GM21528 (cell line): ENCODE results near the gene YBX1.
A peak's percentile ranks its signal among the peaks of the same experiment; 100 is the strongest.

ENCODE experiments used
- ATAC-seq: cut with Tn5 transposase; IDR thresholded peaks from one replicate; pipeline ENCODE4 v1.9.1; 2021; ENCODE audit warnings: mild to moderate bottlenecking, moderate library complexity; ENCODE audit not compliant: unreplicated experiment, low FRiP score

Gene YBX1

DNA sequence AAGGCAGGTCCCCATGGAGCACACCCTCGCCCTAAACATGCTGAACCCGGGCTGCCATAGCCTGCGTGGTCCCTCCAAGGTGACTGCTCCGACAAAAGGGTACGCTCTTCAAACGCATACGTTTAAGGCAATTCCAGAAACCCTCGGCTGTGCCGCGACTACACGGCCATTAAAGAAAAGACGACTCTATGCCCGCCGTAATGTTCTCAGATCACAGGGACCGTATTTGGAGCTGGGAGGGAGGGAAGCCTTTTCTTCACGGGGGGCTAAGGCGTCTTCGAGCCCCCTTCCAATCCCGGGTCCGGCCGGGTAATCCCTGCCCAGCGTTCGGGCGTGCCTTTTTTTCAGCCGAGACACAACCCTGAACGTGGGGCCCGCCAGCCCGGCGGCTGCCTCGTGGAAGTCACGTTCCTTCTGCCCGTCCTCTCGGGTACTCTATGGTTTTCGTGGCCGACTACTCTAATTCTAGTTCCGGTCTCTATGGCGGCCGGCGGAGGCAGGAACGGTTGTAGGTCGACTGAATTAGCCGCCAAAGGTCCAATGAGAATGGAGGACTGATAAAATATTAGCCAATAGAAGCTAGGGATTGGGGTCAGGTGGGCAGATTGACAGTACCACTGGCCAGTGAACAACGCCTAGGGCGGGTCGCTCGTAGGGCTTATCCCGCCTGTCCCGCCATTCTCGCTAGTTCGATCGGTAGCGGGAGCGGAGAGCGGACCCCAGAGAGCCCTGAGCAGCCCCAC, at the start of gene YBX1:
Gene YBX1, plus strand, starts transcription at position 678 of the 743 bp plus-strand sequence. CDS start 148 bp downstream, outside the sequence.
- ATAC-seq = peak; percentile 88

DNA sequence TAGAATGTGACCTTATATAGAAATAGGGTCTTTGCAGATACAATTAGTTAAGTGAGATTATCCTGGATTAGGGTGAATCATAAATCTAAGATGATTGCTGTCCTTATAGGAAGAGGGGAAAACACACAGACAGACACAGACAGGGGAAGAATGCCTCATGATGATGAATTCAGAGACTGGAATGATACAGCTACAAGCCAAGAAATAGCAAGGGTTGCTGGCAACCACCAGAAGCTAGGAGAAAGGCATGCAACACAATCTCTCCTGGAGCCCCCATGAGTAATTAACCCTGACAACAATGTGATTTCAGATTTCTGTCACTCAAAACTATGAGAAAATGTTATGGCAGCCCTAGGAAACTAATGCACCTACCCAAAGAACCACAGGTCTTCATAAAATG, 43.1 kb upstream of the YBX1 start:
- no peak for ATAC-seq

DNA sequence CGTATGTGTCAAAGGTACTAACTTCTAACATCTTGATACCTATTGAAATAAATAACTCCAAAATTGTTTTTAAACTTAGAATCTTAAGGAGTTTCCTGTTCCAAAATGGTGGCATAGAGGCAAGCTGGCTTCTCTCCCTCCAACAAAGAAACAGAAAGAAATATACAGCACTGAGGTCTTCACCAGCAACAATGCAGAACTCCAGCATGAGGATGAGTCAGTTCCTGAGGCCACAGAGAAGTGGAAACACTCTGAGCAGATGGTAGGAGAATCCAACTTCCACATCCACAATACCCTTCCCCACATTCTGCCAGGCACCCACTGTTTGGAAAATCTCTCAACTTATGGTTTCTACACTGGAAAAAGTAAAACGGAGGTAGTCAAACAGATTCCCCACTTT, 36.2 kb upstream of the YBX1 start:
- no peak for ATAC-seq

DNA sequence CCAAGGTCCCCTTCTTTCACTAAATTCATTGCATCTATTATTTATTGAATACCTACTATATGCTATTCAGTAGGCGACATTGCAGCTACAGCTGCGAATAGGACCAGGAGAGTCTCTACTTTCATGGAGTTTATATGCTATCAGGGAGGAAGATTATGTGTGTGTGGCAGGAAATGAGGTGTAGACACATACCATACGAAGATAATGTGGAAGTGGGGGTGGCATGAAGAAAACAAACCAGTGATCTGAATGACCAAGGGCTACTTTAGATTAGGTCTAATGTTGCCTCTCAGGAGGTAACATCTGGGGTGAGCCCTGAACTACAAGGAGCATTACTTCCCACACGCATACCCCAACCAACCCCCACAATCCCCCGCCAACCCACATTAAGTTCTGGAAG, 25.0 kb upstream of the YBX1 start:
- no peak for ATAC-seq

DNA sequence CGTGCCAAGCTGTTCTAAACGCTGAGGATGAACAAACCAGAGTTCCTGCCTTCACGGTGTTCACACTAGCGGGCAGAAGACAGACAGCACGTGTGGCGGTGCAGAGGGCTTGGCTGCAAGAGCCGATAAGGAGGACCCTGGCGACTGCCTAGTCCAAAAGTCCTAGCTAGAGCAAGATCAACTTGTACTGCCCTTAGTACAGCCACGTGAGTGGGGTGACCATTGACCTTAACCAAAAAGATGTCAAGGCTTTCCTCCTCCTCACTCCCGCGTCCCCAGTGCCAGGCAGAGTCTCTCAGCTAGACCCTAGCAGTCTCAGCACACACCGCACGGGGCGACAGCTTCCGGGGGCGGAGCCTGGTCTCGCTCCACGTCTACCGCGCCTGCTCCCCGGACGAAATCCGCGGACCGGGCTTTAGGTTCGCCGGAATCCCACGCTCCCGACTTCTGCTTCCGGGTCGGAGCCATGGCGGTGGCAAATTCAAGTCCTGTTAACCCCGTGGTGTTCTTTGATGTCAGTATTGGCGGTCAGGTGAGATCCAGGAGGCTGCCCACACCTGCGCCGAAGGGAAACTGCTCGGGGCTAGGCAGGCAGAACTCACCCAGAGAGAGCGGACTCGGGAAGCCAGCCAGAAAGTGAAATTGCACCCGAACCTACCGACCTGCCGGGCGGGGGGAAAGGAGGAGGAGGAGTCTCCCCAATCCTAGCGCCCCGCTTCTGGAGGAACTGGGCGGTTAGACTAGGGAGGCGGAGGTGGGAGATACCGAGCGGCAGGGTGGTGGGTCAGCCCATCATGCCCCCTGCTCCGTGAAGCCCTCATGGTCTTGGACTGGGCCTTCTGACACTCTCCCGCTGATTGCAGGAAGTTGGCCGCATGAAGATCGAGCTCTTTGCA, 24.0 kb upstream of the YBX1 start, which contains the start of gene PPIH:
Gene PPIH, plus strand, starts transcription at position 443 of the 896 bp plus-strand sequence. Its CDS starts 24 bp downstream, at position 467.
- ATAC-seq = peak; percentile 92

DNA sequence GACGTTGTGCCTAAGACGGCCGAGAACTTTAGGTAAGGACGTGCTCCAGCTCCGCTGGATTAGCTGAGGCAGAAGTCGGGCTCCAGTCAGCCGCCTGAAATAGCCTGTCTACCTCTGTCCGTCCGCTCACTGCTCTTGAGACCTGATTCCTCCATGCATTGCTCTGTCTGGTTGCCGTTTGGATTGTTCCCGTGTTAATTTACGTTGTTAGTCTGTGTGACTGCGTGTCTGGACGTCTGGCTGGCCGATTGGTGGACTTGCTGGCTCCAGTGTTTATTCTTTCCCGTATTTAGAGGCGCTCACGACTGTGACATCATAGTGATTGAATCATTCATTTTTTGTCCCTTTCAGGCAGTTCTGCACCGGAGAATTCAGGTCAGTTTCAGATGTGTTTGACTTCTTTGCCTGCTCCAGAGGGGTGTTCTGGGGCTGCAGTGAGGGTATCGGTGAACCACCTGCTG, 23.3 kb upstream of the YBX1 start:
- peak; percentile 9 for ATAC-seq

DNA sequence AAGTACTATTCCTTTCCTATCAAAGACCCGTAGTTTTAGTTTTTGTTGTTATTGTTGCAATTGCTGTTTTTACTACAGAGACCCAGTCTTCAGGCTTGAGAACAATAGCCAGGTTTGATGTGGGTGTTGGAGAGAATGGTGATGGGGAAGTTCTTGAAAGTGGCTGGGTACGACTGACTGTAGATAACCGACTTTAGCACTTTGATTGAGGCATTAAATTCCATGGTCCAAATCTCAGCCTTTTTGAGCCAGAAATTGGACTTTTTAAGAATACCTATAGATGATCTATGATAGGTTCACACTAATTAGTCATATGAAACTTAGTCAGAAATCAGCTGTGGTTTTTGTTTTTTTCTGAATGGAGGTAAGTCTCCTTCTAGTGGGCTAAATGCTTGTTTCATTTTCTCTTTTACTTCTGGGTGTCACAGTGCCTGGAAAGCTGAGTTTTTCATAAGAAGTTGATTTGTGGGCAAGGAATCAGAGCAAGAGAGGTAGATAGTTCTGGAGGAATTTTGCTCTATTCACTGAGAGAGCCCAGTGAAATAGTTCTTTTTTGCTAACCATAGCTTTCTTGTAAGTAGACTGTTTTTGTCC, 21.2 kb upstream of the YBX1 start:
- ATAC-seq = no peak

DNA sequence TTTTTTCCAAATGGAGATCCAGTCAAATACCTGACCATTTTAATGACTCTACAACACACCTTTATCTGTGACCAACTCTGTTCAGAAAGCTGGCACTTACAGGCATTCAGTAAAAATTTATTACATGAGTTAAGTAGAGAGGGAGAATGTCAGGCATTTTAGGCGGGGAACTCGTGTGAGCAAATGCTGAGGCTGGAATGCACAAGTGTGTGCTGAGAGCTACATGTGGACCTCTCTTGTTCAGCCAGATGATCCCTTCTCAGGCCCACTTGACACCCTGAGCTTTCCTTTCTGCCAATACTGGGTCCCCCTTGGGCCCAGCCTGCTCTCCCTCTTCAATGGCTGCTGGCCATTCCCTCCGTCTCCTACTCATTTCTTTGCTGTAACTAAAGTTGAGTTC, 12.3 kb upstream of the YBX1 start:
- no peak for ATAC-seq

DNA sequence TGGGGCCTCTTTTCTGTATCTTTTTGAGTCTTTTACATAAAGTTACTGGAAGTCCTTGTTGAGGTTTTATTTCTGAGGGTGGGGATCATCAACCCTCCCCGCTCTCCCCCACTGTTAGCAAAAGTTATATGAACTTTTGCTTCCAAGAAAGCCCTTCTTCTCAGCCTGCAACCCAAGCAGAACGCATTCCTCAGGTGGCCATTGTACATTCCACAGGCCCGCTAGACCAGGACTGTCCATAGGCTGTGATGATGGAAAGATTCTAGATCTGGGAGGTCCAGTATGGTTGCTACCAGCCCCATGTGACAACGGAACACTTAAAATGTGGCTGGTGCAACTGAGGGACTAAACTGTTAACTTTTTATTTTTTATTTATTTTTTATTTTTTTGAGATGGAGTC, 11.8 kb upstream of the YBX1 start:
- no peak for ATAC-seq

DNA sequence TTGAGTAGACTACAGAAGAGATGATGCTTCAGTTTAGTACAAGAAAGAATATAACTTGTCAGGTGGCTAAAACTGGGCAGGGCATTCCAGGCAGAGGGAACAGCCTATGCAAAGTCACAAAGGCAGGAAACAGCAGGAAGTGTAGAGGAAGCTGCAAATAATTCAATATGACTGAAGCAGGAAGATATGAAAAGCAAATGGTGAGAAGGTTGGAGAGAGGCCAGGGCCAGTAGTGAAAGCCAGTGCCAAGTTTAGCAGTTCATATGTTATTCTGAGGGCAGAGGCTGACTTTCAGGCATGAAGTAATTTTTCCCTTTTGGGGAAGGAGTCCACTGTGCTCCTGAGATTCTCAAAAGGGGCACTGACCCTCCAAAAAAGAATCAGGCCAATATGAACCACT, 8.0 kb upstream of the YBX1 start:
- ATAC-seq = no peak

DNA sequence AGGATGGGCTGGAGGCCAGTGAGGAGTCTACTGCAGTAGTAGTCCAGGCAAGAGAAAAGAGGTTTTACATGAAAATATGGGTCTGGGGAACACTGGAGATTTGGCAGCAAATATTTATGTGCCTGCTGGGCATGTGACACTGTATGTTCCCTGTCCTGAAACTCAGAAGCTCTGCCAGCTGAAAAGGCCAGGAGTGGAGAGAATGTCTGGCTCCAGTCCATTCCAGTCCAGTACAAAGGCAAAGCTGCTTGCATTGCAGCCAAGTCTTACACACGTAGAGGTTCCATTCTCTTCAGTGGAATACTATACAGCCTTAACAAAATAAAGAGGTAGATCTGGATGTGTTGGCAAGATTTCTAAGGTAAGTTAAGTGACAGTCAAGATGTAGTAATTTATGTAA, 7.5 kb upstream of the YBX1 start:
- no peak for ATAC-seq

DNA sequence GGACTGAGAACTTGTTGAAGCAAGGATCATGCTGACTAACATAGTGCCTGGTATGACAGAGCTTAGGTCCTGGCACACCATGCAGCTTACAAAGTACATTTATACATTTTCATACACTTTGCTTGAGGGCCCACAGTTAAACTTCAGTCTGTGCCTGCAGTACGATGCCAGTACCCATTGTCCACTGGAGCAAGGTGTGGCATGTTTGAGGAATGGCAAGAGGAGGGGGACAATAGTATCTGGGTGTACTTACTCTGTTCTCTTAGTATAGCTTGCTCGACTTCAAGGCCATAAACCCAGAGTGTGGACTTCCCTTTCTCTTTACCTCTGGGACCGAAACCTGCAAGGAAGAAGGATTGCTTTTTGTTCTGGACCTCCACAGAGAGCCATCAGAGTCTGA, 6.8 kb upstream of the YBX1 start:
- no peak for ATAC-seq

DNA sequence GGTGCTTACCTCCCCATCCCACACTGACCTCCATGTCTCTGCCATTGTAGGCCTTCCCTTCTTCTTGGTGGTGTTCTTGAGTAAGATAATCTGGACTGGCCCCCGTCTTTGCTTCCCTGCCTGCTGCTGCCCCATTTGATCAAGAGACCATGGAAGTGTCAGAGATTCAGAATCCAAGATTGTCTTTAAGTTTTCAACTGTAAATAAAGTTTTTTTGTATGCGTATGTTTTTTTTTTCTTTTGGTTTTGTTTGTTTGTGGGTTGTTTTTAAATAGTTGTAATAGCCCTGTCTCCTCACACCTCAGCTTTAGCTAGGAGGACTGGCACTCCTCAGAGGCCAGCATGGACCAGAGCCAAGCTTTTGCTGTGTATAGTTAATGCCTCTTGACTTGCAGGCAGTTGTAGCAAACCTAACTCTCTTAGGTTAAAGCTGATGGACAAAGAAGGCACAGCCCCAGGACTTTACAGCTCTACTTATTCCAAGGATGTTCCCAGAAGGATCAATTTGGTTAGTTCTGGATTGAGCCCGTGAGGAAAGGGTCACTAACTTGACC, 5.6 kb upstream of the YBX1 start:
- ATAC-seq = no peak

DNA sequence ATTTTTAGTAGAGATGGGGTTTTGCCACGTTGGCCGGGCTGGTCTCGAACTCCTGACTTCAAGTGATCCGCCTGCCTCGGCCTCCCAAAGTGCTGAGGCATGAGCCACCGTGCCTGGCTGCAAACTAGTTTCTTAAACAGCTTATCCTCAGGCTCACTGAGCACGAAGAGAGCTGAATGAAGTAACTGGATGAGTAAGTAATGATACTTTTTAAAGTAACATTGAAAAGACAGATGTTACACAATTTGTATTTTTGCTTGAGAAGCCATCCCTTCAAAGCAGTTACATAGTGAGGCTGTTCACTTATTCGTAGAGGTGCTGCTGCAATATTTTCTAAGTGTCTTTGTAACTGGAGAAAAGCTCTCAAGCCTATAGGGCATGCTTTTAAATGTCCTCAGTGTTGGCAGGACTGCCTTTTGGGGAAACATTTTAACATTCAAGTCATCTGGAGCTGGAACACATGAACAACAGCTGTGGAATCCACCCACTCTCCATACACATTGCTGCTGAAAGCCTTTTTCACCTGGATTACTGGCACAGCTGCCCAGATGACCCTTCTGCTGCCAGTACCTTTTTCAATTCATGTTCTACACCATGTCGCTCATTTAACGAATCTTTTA, 2.7 kb upstream of the YBX1 start:
- ATAC-seq = no peak

DNA sequence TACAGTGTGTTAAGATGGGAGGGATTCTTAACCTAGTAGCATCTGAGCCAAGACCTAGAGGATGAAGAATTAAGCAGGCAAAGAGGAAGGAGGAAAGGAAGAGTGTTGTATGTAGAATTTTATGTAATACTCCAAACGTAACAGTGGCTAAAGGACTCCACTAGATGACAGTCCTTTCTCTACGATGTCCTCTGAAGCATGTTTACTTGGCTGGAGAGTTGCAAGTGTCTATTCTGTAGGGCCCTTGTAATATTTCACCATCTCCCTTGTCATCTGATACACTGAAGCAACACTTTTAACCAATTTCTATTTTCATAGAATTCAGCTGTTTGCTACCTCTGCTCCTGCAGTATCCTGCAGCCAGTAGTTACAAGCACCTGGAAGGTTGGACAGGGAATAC, 2.2 kb upstream of the YBX1 start:
- no peak for ATAC-seq

DNA sequence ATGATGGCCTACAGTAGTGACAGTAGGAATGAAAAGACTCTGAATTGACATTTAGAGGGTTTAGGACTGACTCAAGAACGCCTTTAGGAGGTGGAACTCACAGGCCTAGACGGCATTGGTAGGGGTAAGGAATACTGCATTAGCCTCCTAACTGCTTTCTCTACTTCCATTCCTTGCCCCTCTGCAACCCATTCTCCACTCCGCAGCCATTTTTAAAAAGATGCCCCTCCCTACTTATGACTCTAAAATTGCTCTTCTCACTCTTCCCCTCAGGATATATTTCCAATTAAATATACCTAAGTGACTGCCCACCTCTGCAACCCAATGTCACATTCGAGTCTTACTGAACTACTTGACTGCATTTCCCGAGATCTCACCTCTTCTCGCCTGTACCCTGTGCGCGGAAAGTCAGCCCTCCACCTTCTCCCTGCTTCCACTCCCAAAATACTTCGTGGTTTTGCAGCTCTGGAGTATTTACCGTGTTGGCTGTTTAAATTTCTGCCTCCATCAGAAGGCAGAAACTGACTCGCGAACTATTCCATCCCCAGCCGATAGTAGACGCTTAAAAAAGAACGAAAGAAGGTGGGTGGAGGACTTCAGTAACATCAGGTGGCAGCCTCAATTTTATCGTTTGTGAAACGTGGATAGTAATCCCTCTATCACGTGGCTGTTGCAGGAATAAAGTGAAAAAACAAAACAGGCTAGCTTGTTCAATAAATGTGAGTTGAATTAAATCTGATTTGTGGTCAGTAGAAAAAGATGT, 1.1 kb upstream of the YBX1 start:
- no peak for ATAC-seq

DNA sequence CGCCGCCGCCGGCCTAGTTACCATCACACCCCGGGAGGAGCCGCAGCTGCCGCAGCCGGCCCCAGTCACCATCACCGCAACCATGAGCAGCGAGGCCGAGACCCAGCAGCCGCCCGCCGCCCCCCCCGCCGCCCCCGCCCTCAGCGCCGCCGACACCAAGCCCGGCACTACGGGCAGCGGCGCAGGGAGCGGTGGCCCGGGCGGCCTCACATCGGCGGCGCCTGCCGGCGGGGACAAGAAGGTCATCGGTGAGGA, 193 bp downstream of the YBX1 start:
- ATAC-seq = peak; percentile 24

DNA sequence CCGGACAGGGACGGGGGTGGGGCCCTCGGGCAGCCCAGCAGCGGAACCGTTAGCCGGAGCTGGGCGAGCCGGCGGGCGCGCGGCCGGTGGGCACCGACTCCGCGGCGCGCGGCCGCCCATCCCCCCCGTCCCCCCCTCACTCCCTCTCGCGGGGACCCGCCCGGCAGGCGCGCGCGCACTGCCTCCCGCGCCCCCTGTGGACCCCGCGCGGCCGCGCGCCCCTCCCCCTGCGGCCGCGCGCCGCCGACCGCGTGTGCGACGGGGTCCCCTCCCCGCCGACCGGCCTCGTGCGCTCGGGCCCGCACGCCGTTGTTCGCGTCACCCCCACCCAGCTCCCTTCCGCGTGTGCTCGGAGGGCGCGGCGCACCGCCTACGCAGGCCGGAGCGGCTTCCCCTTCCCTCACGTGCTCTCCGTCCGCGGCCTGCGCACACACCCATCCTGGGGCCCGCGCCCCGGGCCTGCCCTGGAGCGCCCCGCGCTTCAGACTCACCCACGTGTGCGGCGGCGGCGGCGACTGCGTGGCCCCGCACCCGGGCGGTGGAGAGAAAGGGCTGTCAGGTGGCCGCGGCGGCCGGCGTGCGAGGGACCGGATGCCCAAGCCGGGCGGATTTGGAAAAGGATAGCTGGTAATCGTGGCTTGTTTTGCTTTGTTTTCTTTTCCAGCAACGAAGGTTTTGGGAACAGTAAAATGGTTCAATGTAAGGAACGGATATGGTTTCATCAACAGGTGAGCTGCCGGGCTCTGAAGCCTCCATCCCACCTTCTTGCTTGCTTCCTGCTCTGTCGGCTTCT, 717 bp downstream of the YBX1 start:
- peak; percentile 40 for ATAC-seq

DNA sequence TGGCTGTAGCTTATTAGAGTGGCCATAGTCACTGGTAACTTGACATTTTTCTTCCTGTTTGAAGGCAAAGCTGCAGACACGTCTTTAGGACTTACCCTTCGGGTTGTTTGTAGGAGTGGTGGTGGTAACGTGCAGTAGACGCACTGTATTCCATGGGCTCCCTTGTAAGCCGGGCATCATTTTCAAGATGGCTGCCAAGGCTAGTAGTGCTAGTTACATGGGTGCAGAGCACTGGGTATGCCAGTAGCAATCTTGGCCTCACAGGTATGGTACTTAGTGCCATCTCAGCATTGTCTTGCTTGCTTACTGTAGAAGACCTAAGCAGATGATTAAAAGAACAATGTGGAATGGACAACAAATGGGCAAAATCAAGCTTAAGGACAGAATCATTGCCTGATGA, 1.9 kb downstream of the YBX1 start:
- no peak for ATAC-seq
